Measurements from ENCODE around the gene PDIK1L.
"Not testable (repeated sequence)": the region's sequence is repeated elsewhere in the genome, so short reads cannot be mapped to it uniquely, and the experiment has no call there.

PDIK1L gene

GRCh38 chr1:26098602-26099001, 13.0 kb upstream of the PDIK1L start:
- no peak for DNase-seq (ENCODE audit: extremely low read depth, insufficient read length)
- TF ChIP-seq CTCF (IDR thresholded peaks at IDR 0.05; ENCODE audit: insufficient read depth, low read length, poor library complexity, severe bottlenecking), result no peak
- no peaks in the 10 kb centered on the region for H3K36me3 ChIP-seq (ENCODE audit: control insufficient read depth, insufficient read depth, low read length)
- no peak overlapping the region for H3K4me3 ChIP-seq (replicated peaks; ENCODE audit: low read depth, low read length)
- H3K27me3 ChIP-seq (replicated peaks; ENCODE audit: control insufficient read depth, insufficient read depth, low read length), result no peaks in the 10 kb centered on the region; the same call in 1 of the 2 replicates

- TF ChIP-seq CTCF (IDR thresholded peaks at IDR 0.05; ENCODE audit: insufficient read depth, low read length, poor library complexity, severe bottlenecking), result no peak
- H3K27me3 ChIP-seq (replicated peaks; ENCODE audit: control insufficient read depth, insufficient read depth, low read length), result no peaks in the 10 kb centered on the region; the same call in 1 of the 2 replicates
- no peak for DNase-seq (ENCODE audit: extremely low read depth, insufficient read length)
- no peak overlapping the region for H3K4me3 ChIP-seq (replicated peaks; ENCODE audit: low read depth, low read length)
- no peaks in the 10 kb centered on the region for H3K36me3 ChIP-seq (ENCODE audit: control insufficient read depth, insufficient read depth, low read length)
Measured at GRCh38 chr1:26099780-26100179, 11.8 kb upstream of the PDIK1L start.

- not testable (repeated sequence) for H3K27me3 ChIP-seq (replicated peaks; ENCODE audit: control insufficient read depth, insufficient read depth, low read length); DNase-seq (ENCODE audit: extremely low read depth, insufficient read length); H3K36me3 ChIP-seq (ENCODE audit: control insufficient read depth, insufficient read depth, low read length); H3K4me3 ChIP-seq (replicated peaks; ENCODE audit: low read depth, low read length)
Measured at GRCh38 chr1:26100204-26100603, 11.4 kb upstream of the PDIK1L start.

- no peak for TF ChIP-seq CTCF (IDR thresholded peaks at IDR 0.05; ENCODE audit: insufficient read depth, low read length, poor library complexity, severe bottlenecking)
- H3K4me3 ChIP-seq (replicated peaks; ENCODE audit: low read depth, low read length), result no peak overlapping the region
- DNase-seq (ENCODE audit: extremely low read depth, insufficient read length), result no peak
- no peaks in the 10 kb centered on the region; the same call in 1 of the 2 replicates for H3K27me3 ChIP-seq (replicated peaks; ENCODE audit: control insufficient read depth, insufficient read depth, low read length)
- H3K36me3 ChIP-seq (ENCODE audit: control insufficient read depth, insufficient read depth, low read length), result no peaks in the 10 kb centered on the region
Measured at GRCh38 chr1:26102119-26102518, 9.5 kb upstream of the PDIK1L start.

- Histone ChIP-seq H3K4me3 (replicated peaks; ENCODE audit: low read depth, low read length) (no peak overlapping the region), H3K27me3 (replicated peaks; ENCODE audit: control insufficient read depth, insufficient read depth, low read length) (no peaks in the 10 kb centered on the region; the same call in 1 of the 2 replicates), H3K36me3 (ENCODE audit: control insufficient read depth, insufficient read depth, low read length) (no peaks in the 10 kb centered on the region)
- DNase-seq (ENCODE audit: extremely low read depth, insufficient read length), result no peak
- no peak for TF ChIP-seq CTCF (IDR thresholded peaks at IDR 0.05; ENCODE audit: insufficient read depth, low read length, poor library complexity, severe bottlenecking)
Measured at GRCh38 chr1:26102526-26102925, 9.1 kb upstream of the PDIK1L start.

GRCh38 chr1:26105226-26105548, 6.4 kb upstream of the PDIK1L start:
- not testable (repeated sequence) for H3K27me3 ChIP-seq (replicated peaks; ENCODE audit: control insufficient read depth, insufficient read depth, low read length); H3K36me3 ChIP-seq (ENCODE audit: control insufficient read depth, insufficient read depth, low read length); H3K4me3 ChIP-seq (replicated peaks; ENCODE audit: low read depth, low read length); DNase-seq (ENCODE audit: extremely low read depth, insufficient read length)

Measured in GM06990 (cell line).